OCI-LY1 (cell line): Measurements from ENCODE around the gene ZCCHC3.

Source experiments
- H2AFZ ChIP-seq: fragments of 200-600 bp; sonication (generic), shearing (Covaris generic); 2 replicates; pipeline ENCODE4 v1.6.0; 2014; ENCODE audit warnings: antibody characterized with exemption, mild to moderate bottlenecking, low read length
- H3F3A ChIP-seq: fragments of 200-600 bp; sonication (generic), shearing (Covaris generic); 2 replicates; pipeline ENCODE4 v1.6.0; 2014; ENCODE audit warnings: mild to moderate bottlenecking, antibody characterized with exemption, low read length, moderate library complexity; ENCODE audit not compliant: insufficient read depth
- H3K27ac ChIP-seq: fragments of 200-600 bp; sonication (generic); 2 replicates; pipeline ENCODE4 v1.5.1; 2014; ENCODE audit warnings: low read length, mixed run types, mild to moderate bottlenecking, low read depth; ENCODE audit not compliant: poor library complexity, severe bottlenecking
- H3K27me3 ChIP-seq: fragments of 200-600 bp; sonication (generic); 2 replicates; pipeline ENCODE4 v1.6.0; 2014; ENCODE audit warnings: antibody characterized with exemption, mild to moderate bottlenecking, low read length, moderate library complexity; ENCODE audit not compliant: insufficient read depth
- H3K36me3 ChIP-seq: fragments of 200-600 bp; sonication (generic); 2 replicates; pipeline ENCODE4 v1.6.1; 2014; ENCODE audit warnings: mild to moderate bottlenecking, antibody characterized with exemption, low read length, moderate library complexity, mixed read lengths; ENCODE audit not compliant: insufficient read depth
- H3K4me1 ChIP-seq: fragments of 200-600 bp; sonication (generic); 2 replicates; pipeline ENCODE4 v1.5.1; 2014; ENCODE audit warnings: mild to moderate bottlenecking, low read length, moderate library complexity; ENCODE audit not compliant: insufficient read depth, severe bottlenecking
- H3K4me2 ChIP-seq: fragments of 200-600 bp; sonication (generic), shearing (Covaris generic); 2 replicates; pipeline ENCODE4 v1.6.1; 2014; ENCODE audit warnings: low read length
- H3K4me3 ChIP-seq: fragments of 200-600 bp; sonication (generic); 2 replicates; pipeline ENCODE4 v1.5.1; 2014; ENCODE audit warnings: low read length, low read depth, mild to moderate bottlenecking, mixed read lengths; ENCODE audit not compliant: poor library complexity, severe bottlenecking
- H3K79me2 ChIP-seq: fragments of 200-600 bp; shearing (Covaris generic); 2 replicates; pipeline ENCODE4 v1.6.1; 2016; ENCODE audit warnings: mixed run types, low read length, mixed read lengths; ENCODE audit not compliant: insufficient read depth
- H3K9ac ChIP-seq: fragments of 200-600 bp; sonication (generic), shearing (Covaris generic); 2 replicates; pipeline ENCODE4 v1.6.1; 2014; ENCODE audit warnings: mild to moderate bottlenecking, low read length, mixed read lengths
- H3K9me2 ChIP-seq: fragments of 200-600 bp; sonication (generic), shearing (Covaris generic); 2 replicates; pipeline ENCODE4 v1.6.1; 2014; ENCODE audit warnings: low read depth, mild to moderate bottlenecking, low read length, mixed read lengths
- H3K9me3 ChIP-seq: fragments of 200-600 bp; shearing (Covaris generic); 2 replicates; pipeline ENCODE4 v1.6.1; 2014; ENCODE audit warnings: low read length, mixed read lengths
- H4K20me1 ChIP-seq: fragments of 200-600 bp; sonication (generic), shearing (Covaris generic); 2 replicates; pipeline ENCODE4 v1.6.0; 2016; ENCODE audit warnings: mild to moderate bottlenecking, low read length; ENCODE audit not compliant: insufficient read depth
- EZH2 ChIP-seq: fragments of 200-600 bp; sonication (generic), shearing (Covaris generic); IDR thresholded peaks from 2 replicates; pipeline ENCODE4 v1.8.0; 2017; ENCODE audit warnings: borderline replicate concordance, mixed run types, mild to moderate bottlenecking, antibody characterized with exemption, low read length, moderate library complexity, mixed read lengths
- TF ChIP-seq, protein P1 (sequence below): fragments of 200-600 bp; sonication (generic), shearing (Covaris generic); IDR thresholded peaks from 2 replicates; pipeline ENCODE4 v1.5.1; 2017; ENCODE audit warnings: mild to moderate bottlenecking, antibody characterized with exemption, low read length, moderate library complexity, mixed read lengths

ZCCHC3 gene

GRCh38 chr20:348972-349841, 51.8 kb downstream of the ZCCHC3 start:
- Histone ChIP-seq H3K9me2 (no peaks in the 10 kb centered on the region), H3K27me3 (no peaks in the 10 kb centered on the region), H3K4me3 (no peak overlapping the region), H4K20me1 (no peaks in the 10 kb centered on the region), H3F3A (no peaks in the 10 kb centered on the region), H3K9ac (no peak overlapping the region), H3K4me2 (no peak overlapping the region), H3K9me3 (no peaks in the 10 kb centered on the region), H3K36me3 (peaks cover 9% of the 10 kb centered on the region), H3K27ac (no peak overlapping the region), H3K79me2 (no peaks in the 10 kb centered on the region), H2AFZ (no peak overlapping the region), H3K4me1 (peaks cover 13% of the 10 kb centered on the region)
- TF ChIP-seq EZH2, result no peak
- TF ChIP-seq, protein P1, sequence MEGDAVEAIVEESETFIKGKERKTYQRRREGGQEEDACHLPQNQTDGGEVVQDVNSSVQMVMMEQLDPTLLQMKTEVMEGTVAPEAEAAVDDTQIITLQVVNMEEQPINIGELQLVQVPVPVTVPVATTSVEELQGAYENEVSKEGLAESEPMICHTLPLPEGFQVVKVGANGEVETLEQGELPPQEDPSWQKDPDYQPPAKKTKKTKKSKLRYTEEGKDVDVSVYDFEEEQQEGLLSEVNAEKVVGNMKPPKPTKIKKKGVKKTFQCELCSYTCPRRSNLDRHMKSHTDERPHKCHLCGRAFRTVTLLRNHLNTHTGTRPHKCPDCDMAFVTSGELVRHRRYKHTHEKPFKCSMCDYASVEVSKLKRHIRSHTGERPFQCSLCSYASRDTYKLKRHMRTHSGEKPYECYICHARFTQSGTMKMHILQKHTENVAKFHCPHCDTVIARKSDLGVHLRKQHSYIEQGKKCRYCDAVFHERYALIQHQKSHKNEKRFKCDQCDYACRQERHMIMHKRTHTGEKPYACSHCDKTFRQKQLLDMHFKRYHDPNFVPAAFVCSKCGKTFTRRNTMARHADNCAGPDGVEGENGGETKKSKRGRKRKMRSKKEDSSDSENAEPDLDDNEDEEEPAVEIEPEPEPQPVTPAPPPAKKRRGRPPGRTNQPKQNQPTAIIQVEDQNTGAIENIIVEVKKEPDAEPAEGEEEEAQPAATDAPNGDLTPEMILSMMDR, result no peak
